ENCODE measurements around the gene PDE10A.

PDE10A gene

DNA sequence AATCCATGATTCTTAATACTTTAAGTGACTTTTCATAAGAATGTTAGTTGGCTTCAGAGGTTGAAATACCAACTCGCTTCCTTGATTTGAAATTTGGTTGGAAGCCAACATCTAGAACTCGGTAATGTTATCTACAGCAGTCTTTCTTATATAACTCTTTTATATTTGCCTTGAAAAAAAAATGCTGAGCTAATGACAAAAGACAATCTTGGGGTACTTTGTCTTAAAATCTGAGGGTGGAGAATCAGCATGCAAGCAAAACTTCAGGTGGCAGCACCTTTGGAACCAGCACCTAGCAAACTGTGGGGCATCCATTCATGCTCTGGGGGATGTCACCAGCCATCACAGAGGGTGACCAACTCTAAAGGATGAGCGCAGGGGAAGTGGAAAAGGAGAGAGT, 76.3 kb downstream of the PDE10A start:
- Histone ChIP-seq H3K9ac (ENCODE audit: low read length) (no peak overlapping the region), H3K4me1 (ENCODE audit: control insufficient read depth, insufficient read depth, low read length) (no peaks in the 10 kb centered on the region), H3K36me3 (ENCODE audit: control insufficient read depth, insufficient read depth, low read length) (no peaks in the 10 kb centered on the region), H3K27me3 (ENCODE audit: control insufficient read depth, insufficient read depth, low read length) (no peaks in the 10 kb centered on the region), H3K9me3 (ENCODE audit: control insufficient read depth, low read length) (no peaks in the 10 kb centered on the region), H3K4me3 (ENCODE audit: low read length) (no peak overlapping the region)

DNA sequence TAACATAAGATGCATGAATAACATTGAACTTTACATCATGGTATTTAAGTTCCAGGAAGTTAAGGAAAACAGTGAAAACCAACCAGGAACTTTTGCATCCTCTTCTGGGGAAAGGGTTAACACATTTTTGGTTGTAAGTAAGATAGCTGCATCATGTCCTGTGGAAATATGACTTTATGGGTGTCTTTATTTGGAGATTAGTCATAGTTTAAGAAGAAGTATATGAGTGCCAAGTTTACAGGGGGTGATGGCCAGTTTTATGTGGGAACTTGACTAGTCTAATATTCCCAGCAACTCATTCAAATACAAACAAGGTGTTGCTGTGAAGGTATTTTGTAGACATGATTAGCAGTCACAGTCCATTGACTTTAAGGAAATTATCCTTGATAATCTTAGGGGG, 78.0 kb downstream of the PDE10A start:
- Histone ChIP-seq H3K36me3 (ENCODE audit: control insufficient read depth, insufficient read depth, low read length) (no peaks in the 10 kb centered on the region), H3K9me3 (ENCODE audit: control insufficient read depth, low read length) (no peaks in the 10 kb centered on the region), H3K4me1 (ENCODE audit: control insufficient read depth, insufficient read depth, low read length) (no peaks in the 10 kb centered on the region), H3K9ac (ENCODE audit: low read length) (no peak overlapping the region), H3K27me3 (ENCODE audit: control insufficient read depth, insufficient read depth, low read length) (no peaks in the 10 kb centered on the region), H3K4me3 (ENCODE audit: low read length) (no peak overlapping the region)

DNA sequence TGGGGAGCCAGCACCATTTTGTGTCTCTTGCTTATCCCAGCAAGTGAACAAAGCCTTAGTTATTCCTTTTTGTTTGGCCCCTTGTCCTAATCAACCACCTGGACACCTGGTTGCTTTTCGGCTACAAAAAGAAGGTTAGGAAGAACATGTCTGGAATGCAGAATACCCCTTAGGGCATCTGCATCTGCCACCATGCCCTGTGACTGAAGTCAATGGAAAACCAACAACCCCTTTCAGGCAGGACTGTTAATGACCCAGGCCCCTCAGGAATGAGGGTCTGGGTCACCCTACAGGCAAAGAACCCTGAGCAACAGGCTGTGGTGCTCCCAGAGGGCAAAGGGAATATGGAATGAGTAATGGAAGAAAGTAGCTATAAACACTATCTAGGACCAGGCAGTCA, 78.5 kb downstream of the PDE10A start:
- no peaks in the 10 kb centered on the region for H3K9me3 ChIP-seq (ENCODE audit: control insufficient read depth, low read length)
- H3K4me1 ChIP-seq (ENCODE audit: control insufficient read depth, insufficient read depth, low read length), result no peaks in the 10 kb centered on the region
- H3K9ac ChIP-seq (ENCODE audit: low read length), result no peak overlapping the region
- H3K27me3 ChIP-seq (ENCODE audit: control insufficient read depth, insufficient read depth, low read length), result no peaks in the 10 kb centered on the region
- no peaks in the 10 kb centered on the region for H3K36me3 ChIP-seq (ENCODE audit: control insufficient read depth, insufficient read depth, low read length)
- no peak overlapping the region for H3K4me3 ChIP-seq (ENCODE audit: low read length)

DNA sequence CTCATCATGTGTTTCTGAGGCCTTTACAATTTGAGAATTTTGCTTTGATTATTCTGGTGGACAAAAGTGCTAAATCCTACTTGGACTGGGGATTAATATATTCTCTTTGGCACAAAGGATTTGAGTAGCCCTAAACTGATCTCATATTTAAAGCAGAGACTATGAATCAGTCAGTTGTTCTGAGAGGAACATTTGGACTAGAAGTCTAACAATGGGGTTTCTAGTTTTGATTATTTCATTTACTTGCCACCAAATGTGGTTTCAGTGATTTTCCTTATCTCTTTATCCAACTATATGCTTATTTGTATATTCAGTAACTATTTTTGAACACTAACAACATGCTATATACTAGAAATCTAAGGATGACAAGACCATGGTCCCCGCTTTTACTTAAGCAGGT, 81.4 kb downstream of the PDE10A start:
- H3K27me3 ChIP-seq (ENCODE audit: control insufficient read depth, insufficient read depth, low read length), result no peaks in the 10 kb centered on the region
- H3K9ac ChIP-seq (ENCODE audit: low read length), result no peak overlapping the region
- H3K4me3 ChIP-seq (ENCODE audit: low read length), result no peak overlapping the region
- H3K4me1 ChIP-seq (ENCODE audit: control insufficient read depth, insufficient read depth, low read length), result no peaks in the 10 kb centered on the region
- no peaks in the 10 kb centered on the region for H3K36me3 ChIP-seq (ENCODE audit: control insufficient read depth, insufficient read depth, low read length)
- H3K9me3 ChIP-seq (ENCODE audit: control insufficient read depth, low read length), result no peaks in the 10 kb centered on the region

DNA sequence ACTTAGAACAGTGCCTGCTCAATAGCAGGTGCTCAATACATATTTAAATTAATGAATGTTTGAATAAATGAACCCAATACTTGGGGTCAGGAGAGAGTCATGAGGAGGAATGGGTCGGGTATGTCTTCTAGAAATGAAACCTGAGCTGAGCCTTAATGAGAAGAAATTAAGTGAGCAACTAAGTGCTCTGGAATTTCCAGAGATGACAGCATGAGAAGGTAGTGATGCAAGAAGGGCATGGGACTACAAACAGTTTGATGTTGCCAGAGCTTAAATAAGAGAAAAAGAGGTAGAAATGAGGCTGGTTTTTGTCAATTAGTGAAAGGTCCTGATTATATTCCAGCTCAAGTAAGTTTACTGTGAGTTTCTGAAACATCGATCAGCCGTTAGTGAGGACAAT, 82.9 kb downstream of the PDE10A start:
- no peaks in the 10 kb centered on the region for H3K36me3 ChIP-seq (ENCODE audit: control insufficient read depth, insufficient read depth, low read length)
- no peaks in the 10 kb centered on the region for H3K27me3 ChIP-seq (ENCODE audit: control insufficient read depth, insufficient read depth, low read length)
- H3K4me1 ChIP-seq (ENCODE audit: control insufficient read depth, insufficient read depth, low read length), result no peaks in the 10 kb centered on the region
- H3K9ac ChIP-seq (ENCODE audit: low read length), result no peak overlapping the region
- H3K9me3 ChIP-seq (ENCODE audit: control insufficient read depth, low read length), result no peaks in the 10 kb centered on the region
- no peak overlapping the region for H3K4me3 ChIP-seq (ENCODE audit: low read length)

DNA sequence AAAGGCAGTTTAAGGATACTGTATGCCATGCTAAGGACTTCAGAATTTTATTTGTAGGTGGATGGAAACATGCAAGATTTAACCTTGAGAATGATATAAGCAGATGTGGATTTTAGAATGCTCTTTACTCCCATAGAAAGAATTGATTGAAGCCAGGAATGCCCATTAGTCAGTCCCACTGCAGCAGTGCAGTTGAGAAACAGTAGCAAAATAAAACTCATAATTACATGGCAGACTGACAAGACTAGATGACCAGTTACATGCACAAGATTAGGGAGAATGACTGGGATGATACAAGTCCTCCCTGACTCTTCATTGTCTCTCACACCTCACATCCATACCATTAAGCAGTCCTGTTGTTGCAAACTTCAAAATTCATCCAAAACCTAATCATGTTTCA, 83.9 kb downstream of the PDE10A start:
- Histone ChIP-seq H3K36me3 (ENCODE audit: control insufficient read depth, insufficient read depth, low read length) (no peaks in the 10 kb centered on the region), H3K9ac (ENCODE audit: low read length) (no peak overlapping the region), H3K9me3 (ENCODE audit: control insufficient read depth, low read length) (no peaks in the 10 kb centered on the region), H3K4me3 (ENCODE audit: low read length) (no peak overlapping the region), H3K27me3 (ENCODE audit: control insufficient read depth, insufficient read depth, low read length) (no peaks in the 10 kb centered on the region), H3K4me1 (ENCODE audit: control insufficient read depth, insufficient read depth, low read length) (peaks cover 2% of the 10 kb centered on the region)

DNA sequence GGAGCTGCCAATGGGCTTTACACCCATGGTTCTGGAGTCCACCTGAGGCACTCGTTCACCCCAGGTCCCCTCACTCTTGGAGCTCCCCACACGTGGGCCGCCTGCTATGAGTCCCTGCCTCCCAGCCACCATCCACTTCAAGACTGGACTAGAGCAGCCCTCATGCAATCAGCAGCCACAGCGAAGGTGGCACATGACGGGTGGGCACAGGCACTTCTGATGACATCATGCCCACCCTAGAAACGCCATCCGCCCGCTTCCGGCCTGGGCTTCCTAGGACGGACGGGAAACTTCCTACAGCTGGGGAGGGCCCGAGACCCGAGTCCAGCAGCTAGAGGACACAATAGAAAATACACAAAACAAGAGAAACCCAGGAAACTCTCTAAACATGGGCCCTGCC, 85.5 kb downstream of the PDE10A start:
- Histone ChIP-seq H3K36me3 (ENCODE audit: control insufficient read depth, insufficient read depth, low read length) (no peaks in the 10 kb centered on the region), H3K4me3 (ENCODE audit: low read length) (no peak overlapping the region), H3K9ac (ENCODE audit: low read length) (no peak overlapping the region), H3K4me1 (ENCODE audit: control insufficient read depth, insufficient read depth, low read length) (peaks cover 3% of the 10 kb centered on the region), H3K9me3 (ENCODE audit: control insufficient read depth, low read length) (no peaks in the 10 kb centered on the region), H3K27me3 (ENCODE audit: control insufficient read depth, insufficient read depth, low read length) (no peaks in the 10 kb centered on the region)

DNA sequence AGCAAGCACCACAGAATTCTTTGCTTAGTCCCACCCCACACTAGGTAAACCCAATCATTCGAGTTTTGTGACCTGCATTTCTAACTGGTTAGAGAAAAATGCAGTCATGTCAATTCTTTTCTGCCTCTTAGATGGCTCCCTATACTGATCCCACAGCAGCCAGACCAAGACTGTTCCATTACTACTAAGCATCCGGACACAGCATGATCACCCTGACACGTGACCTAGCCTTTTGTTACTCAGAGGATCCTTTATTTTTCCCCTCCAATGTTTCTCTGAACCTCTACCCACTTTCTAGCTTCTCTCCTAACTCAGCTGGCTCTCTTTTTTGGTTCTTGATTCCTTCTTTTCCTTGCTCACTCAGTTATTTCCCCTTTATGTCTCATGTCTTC, 87.9 kb downstream of the PDE10A start:
- H3K27me3 ChIP-seq (ENCODE audit: control insufficient read depth, insufficient read depth, low read length), result no peaks in the 10 kb centered on the region
- no peaks in the 10 kb centered on the region for H3K36me3 ChIP-seq (ENCODE audit: control insufficient read depth, insufficient read depth, low read length)
- H3K4me3 ChIP-seq (ENCODE audit: low read length), result no peak overlapping the region
- H3K9ac ChIP-seq (ENCODE audit: low read length), result no peak overlapping the region
- H3K4me1 ChIP-seq (ENCODE audit: control insufficient read depth, insufficient read depth, low read length), result peaks cover 3% of the 10 kb centered on the region
- no peaks in the 10 kb centered on the region for H3K9me3 ChIP-seq (ENCODE audit: control insufficient read depth, low read length)

DNA sequence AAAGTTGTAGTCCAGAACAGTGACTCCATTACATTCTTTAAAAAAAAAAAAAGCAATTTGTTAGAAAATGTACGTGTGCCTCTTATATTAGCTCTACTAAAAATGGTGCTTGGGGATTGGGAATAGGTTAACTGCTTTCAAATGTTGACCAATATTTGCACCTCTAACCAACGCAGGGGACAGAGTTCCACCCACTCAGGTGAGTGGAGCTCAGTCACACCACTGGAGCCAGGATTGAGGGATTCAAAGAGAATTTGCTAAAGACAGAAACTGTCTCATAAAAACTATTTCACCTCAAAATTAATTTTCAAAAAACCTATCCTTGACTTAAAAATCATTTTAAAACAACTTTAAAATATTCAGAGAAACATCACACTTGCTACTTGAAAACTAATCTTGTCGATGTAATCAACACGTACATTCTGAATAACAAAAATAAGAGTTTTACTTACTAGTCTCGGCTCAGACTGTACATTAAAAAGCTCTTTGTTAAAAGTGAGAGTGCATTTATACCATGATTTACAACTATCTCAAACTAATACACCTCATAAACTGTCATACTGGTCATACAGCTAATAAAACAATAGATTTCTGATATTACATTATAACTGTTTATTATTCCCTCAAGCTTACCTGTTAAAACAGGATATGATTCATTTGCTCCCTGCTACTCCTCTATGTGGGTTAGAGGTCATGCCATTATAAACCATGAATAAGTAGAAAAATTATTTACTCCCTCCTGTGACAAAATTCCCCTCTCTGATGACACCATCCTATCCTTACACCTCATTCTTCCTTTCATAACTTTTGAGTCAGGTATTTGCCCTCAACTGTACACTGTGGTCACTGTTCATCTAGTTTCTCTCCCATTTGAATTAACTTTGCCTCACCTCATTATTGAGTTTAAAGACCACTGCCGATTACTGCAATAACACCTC, 88.6 kb downstream of the PDE10A start:
- peaks cover 3% of the 10 kb centered on the region for H3K4me1 ChIP-seq (ENCODE audit: control insufficient read depth, insufficient read depth, low read length)

DNA sequence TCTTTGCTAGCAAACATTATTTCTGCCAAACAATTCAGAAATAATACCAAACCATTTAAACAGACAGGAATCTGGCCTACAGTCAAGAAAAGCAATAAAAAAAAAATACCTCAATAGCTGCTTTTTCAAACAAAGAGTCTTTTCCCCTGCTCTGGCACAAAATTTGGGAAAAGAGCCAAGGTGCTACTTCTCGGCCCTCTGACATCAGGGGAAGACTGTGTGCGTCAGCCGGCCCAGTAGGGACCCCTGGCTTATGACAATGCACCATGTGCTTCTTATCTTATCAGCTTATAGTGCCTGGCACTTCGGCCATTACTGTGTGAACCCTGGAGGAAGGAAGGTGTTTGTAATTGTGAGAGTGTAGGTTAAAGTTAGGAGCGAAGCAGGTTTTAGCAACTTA, 89.4 kb downstream of the PDE10A start:
- Histone ChIP-seq H3K9ac (ENCODE audit: low read length) (no peak overlapping the region), H3K4me3 (ENCODE audit: low read length) (no peak overlapping the region)

More for the DNA sequence above, 88.6 kb downstream of the PDE10A start:
- Histone ChIP-seq H3K9ac (ENCODE audit: low read length) (no peak overlapping the region), H3K4me3 (ENCODE audit: low read length) (no peak overlapping the region), H3K36me3 (ENCODE audit: control insufficient read depth, insufficient read depth, low read length) (no peaks in the 10 kb centered on the region), H3K27me3 (ENCODE audit: control insufficient read depth, insufficient read depth, low read length) (no peaks in the 10 kb centered on the region), H3K9me3 (ENCODE audit: control insufficient read depth, low read length) (no peaks in the 10 kb centered on the region)

DNA sequence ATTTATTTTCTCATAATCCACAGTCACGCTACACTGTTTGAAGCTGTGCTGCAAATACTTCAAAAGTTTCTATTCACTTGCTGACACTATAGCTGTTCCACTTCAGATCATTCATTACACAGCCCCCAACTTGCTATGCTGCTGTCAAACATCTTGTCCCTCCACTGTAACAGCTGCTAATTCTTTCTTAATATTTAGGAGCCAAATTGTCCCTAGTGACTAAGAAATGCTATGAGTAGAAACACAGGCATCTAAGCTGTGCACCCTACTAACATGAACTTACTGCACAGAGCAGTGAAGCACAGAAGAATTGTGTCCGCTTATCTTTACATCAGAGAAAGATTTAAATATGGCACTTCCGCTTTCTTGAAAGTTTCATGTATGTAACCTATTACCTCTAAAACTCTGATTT, 91.3 kb downstream of the PDE10A start:
- no peaks in the 10 kb centered on the region for H3K36me3 ChIP-seq (ENCODE audit: control insufficient read depth, insufficient read depth, low read length)
- H3K4me1 ChIP-seq (ENCODE audit: control insufficient read depth, insufficient read depth, low read length), result peaks cover 3% of the 10 kb centered on the region
- H3K27me3 ChIP-seq (ENCODE audit: control insufficient read depth, insufficient read depth, low read length), result no peaks in the 10 kb centered on the region
- H3K4me3 ChIP-seq (ENCODE audit: low read length), result no peak overlapping the region
- no peaks in the 10 kb centered on the region for H3K9me3 ChIP-seq (ENCODE audit: control insufficient read depth, low read length)
- H3K9ac ChIP-seq (ENCODE audit: low read length), result no peak overlapping the region

More for the DNA sequence above, 89.4 kb downstream of the PDE10A start:
- H3K27me3 ChIP-seq (ENCODE audit: control insufficient read depth, insufficient read depth, low read length), result no peaks in the 10 kb centered on the region
- no peaks in the 10 kb centered on the region for H3K36me3 ChIP-seq (ENCODE audit: control insufficient read depth, insufficient read depth, low read length)
- peaks cover 3% of the 10 kb centered on the region for H3K4me1 ChIP-seq (ENCODE audit: control insufficient read depth, insufficient read depth, low read length)
- H3K9me3 ChIP-seq (ENCODE audit: control insufficient read depth, low read length), result no peaks in the 10 kb centered on the region

DNA sequence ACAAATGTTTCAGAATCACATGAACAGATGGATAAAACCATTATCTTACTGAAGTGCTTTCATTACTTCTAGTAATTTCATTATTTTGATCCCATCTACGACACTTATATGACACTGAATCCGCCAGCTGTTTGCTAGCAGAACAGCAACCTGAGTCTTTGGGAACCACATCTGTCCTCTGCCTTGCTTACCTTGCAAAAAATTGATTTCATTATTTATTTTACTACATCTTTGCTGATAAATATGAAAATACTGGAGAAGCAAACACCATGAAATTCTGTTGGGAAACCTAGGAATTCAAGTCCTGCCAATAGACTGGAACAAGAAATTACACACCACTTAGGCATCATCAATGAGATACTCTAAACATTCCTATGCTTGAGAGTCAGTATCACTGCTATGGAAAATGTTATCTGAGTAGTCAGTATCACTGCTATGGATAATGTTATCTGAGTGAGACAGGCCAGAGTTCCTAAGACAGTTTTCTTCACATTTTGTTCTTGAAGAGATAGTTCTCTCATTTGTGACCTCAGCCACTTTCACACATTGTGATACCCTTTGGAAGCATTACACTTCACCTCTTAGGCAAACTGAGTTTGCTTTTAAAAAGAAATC, 91.9 kb downstream of the PDE10A start:
- H3K9me3 ChIP-seq (ENCODE audit: control insufficient read depth, low read length), result no peaks in the 10 kb centered on the region
- H3K36me3 ChIP-seq (ENCODE audit: control insufficient read depth, insufficient read depth, low read length), result no peaks in the 10 kb centered on the region
- H3K4me1 ChIP-seq (ENCODE audit: control insufficient read depth, insufficient read depth, low read length), result peaks cover 3% of the 10 kb centered on the region
- no peaks in the 10 kb centered on the region for H3K27me3 ChIP-seq (ENCODE audit: control insufficient read depth, insufficient read depth, low read length)
- no peak overlapping the region for H3K9ac ChIP-seq (ENCODE audit: low read length)
- H3K4me3 ChIP-seq (ENCODE audit: low read length), result no peak overlapping the region

Measured in mucosa of stomach (tissue), 1 donor.